HFF-Myc (cell line): ENCODE data around the gene DAD1.

ENCODE experiments used
- DNase-seq: peaks from one replicate; pipeline ENCODE4 v3.0.0-alpha.2; 2011; ENCODE audit warnings: low read depth; ENCODE audit errors: extremely low read depth
- H3K4me3 ChIP-seq: replicated peaks from 2 replicates; pipeline ENCODE4 v1.5.1; 2011; ENCODE audit warnings: low read depth, mild to moderate bottlenecking, control low read depth, low read length
- TF ChIP-seq, protein P1 (sequence below): IDR thresholded peaks from 2 replicates; pipeline ENCODE4 v1.5.1; 2012; ENCODE audit warnings: mild to moderate bottlenecking, low read depth, low read length, control low read depth; ENCODE audit errors: missing control alignments

Gene DAD1

DNA sequence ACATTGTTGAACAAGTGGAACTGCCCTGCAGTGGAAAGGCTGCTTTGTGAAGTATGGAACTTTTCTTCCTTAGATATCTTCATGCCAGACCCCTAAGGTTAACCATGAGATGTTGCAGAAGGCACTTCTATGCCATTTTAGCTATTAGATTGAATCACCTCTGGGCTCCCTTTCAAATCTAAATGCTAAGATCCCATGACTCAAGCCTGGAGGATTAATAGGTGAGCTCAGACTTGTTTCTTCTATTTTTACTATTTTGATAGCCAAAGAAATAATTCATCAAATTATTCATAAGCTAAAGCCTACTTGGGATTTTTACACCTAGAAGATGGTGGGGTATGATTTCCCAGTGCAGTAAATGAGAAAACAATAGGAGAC is 64.3 kb downstream of the DAD1 start:
- no peak overlapping the region for H3K4me3 ChIP-seq
- TF ChIP-seq, protein P1, sequence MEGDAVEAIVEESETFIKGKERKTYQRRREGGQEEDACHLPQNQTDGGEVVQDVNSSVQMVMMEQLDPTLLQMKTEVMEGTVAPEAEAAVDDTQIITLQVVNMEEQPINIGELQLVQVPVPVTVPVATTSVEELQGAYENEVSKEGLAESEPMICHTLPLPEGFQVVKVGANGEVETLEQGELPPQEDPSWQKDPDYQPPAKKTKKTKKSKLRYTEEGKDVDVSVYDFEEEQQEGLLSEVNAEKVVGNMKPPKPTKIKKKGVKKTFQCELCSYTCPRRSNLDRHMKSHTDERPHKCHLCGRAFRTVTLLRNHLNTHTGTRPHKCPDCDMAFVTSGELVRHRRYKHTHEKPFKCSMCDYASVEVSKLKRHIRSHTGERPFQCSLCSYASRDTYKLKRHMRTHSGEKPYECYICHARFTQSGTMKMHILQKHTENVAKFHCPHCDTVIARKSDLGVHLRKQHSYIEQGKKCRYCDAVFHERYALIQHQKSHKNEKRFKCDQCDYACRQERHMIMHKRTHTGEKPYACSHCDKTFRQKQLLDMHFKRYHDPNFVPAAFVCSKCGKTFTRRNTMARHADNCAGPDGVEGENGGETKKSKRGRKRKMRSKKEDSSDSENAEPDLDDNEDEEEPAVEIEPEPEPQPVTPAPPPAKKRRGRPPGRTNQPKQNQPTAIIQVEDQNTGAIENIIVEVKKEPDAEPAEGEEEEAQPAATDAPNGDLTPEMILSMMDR = no peak
- DNase-seq = no peak

DNA sequence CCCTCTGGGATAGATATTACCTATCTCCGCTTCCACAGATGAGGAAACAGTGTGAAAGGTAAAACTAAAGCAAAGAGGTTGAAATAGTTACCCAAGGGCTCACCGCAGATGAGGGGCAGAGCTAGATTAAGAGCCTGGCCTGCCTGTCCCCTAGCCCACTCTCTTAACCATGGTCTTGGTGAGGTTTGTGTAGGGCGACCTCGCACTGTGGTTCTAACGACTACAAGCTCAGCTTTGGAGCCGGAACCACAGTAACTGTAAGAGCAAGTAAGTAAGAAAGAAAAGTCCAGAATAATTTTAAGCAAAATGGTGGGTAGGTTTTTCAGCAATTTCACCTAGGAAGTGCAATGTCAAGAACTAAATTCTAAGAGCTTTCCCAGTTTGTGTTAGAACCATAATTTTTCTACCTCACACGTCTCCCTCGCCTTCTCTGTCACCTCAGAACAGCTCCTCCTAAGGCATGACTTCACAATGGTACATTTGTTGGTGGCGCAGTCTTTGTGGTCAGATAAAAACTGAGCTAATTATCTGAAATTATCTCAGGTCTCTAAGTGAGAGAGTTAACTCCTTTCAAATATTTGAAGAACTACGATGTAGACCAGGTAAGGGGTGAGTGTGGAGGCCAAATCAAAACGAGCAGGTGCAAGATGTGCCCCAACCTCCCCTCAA is 64.8 kb downstream of the DAD1 start:
- TF ChIP-seq, protein P1 = no peak
- no peak for DNase-seq

DNA sequence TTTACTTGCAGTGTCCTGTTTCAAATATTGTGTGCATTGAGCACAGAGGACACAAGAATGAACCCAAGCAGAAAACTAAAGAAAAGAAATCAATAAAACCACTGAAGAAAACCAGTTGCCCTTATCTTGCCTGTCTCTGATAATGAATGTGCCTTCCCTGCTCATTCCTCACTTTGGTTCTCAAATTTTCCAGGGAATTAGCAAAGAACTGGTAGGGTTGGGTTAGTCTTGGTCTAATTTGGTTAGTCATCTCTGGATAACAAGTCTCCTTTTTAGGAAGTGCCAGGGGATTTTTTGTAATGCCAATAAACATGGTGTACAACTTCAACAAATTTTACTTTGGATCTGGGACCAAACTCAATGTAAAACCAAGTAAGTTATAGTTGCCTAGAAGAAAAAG is 65.7 kb downstream of the DAD1 start:
- H3K4me3 ChIP-seq = no peak overlapping the region
- DNase-seq = no peak
- TF ChIP-seq, protein P1 = no peak

More for the DNA sequence above, 64.8 kb downstream of the DAD1 start:
- H3K4me3 ChIP-seq = no peak overlapping the region

DNA sequence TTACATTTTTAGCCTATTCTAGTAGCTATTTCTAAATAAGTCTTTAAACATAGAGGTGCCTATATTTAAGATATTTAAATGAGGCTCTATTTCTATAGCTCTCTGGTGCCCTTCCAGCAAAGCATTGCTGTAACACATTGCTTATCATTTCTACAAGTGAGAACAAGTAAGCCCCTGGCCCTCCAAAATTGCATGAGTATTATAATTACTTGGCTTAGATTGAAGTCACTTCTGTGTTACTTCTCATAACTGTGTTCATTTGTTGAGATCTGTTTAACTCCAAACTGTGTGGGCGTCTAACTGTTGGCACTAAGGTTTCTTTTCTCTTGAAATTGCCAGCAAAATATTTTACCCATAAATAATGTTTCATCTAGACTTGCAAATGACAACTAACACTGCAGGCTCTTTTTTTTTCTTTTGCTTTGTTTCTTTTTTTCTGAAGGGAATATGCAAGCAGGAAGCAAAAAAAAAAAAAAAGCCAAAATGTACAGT is 66.5 kb downstream of the DAD1 start:
- DNase-seq = no peak
- TF ChIP-seq, protein P1 = no peak

DNA sequence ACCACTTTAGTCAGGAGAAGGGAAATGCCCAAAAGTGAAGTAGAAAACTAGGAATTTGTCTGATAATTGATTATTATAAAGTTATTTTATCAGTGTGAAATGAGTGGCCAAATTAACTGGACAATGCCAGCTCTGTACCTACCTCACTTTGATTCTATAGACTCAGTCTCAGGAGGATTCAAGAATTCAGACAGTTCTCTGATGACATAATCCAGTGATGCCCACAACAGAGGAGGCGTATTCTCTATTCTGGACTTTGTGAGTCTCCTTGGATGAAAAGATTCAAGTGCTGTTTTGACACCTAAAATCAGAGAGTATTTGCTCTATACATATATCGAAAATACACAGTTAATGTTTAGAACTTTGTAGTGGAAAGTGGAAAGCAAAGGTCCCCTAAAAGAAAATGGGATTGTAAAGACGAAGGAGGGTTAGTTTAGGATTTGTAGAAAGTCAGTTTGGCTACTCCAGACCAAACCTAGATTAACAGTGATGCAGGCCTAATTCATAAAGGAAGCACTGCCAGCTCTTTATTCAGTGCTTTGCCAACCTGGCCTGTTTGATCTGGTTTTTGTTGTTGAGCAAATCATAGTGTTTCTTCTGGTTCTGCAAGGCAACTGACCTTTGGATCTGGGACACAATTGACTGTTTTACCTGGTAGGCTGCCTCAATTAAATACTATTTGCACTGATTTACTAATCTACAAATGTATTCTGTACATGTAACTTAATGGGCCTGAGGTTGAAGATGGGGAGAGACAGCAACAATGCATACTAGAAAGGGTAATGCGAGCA is 67.4 kb downstream of the DAD1 start:
- DNase-seq = no peak
- TF ChIP-seq, protein P1 = no peak
- H3K4me3 ChIP-seq = no peak overlapping the region

More for the DNA sequence above, 66.5 kb downstream of the DAD1 start:
- no peak overlapping the region for H3K4me3 ChIP-seq

DNA sequence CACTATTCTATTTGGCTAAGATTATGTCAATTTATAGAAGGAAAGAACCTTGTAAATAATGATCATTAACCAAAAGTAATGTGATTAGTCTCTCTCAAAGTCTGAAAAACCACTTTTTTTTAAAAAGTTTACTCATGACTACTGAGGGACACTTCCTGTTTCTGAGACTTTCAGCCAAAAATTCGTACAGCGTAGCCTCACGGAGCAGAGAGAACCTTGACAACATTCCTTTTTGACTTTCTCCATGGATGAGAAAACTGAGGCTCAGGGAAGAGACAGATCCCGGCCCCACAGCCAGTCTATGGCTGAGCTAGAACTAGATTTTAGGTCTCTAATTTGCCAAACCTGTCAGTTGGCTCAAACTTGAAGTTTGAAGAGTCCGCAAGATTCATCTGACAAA is 68.2 kb downstream of the DAD1 start:
- TF ChIP-seq, protein P1 = no peak
- no peak for DNase-seq
- no peak overlapping the region for H3K4me3 ChIP-seq
